HFF-Myc (cell line): ENCODE results near the gene FOXJ3.

Experiments used
- DNase-seq: peaks from one replicate; pipeline ENCODE4 v3.0.0-alpha.2; 2011; ENCODE audit warnings: low read depth; ENCODE audit errors: extremely low read depth
- H3K4me3 ChIP-seq: replicated peaks from 2 replicates; pipeline ENCODE4 v1.5.1; 2011; ENCODE audit warnings: low read depth, mild to moderate bottlenecking, control low read depth, low read length
- TF ChIP-seq, protein P1 (sequence below): IDR thresholded peaks from 2 replicates; pipeline ENCODE4 v1.5.1; 2012; ENCODE audit warnings: mild to moderate bottlenecking, low read depth, low read length, control low read depth; ENCODE audit errors: missing control alignments

FOXJ3 gene

DNA sequence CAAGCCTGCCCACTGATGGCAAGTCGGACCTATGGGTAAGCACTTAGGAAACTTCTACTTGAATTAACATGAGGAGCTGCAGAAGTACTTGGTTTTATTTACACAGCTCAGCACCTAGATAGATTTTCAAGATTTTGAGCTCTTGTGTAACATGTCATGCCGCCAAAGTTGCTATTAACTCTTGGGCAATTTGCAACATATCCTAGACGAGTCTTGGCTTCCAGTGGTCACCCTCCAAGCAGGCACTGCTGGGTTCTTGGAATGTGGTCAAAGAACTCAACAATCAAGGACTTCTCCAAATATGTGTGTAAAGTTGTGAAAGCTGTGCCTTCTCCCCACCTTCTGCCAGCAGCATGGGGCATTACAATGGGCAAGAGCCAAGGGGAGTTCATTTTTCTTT lies 199.6 kb downstream of the FOXJ3 start:
- DNase-seq = no peak
- TF ChIP-seq, protein P1, sequence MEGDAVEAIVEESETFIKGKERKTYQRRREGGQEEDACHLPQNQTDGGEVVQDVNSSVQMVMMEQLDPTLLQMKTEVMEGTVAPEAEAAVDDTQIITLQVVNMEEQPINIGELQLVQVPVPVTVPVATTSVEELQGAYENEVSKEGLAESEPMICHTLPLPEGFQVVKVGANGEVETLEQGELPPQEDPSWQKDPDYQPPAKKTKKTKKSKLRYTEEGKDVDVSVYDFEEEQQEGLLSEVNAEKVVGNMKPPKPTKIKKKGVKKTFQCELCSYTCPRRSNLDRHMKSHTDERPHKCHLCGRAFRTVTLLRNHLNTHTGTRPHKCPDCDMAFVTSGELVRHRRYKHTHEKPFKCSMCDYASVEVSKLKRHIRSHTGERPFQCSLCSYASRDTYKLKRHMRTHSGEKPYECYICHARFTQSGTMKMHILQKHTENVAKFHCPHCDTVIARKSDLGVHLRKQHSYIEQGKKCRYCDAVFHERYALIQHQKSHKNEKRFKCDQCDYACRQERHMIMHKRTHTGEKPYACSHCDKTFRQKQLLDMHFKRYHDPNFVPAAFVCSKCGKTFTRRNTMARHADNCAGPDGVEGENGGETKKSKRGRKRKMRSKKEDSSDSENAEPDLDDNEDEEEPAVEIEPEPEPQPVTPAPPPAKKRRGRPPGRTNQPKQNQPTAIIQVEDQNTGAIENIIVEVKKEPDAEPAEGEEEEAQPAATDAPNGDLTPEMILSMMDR = no peak
- H3K4me3 ChIP-seq = no peak overlapping the region

DNA sequence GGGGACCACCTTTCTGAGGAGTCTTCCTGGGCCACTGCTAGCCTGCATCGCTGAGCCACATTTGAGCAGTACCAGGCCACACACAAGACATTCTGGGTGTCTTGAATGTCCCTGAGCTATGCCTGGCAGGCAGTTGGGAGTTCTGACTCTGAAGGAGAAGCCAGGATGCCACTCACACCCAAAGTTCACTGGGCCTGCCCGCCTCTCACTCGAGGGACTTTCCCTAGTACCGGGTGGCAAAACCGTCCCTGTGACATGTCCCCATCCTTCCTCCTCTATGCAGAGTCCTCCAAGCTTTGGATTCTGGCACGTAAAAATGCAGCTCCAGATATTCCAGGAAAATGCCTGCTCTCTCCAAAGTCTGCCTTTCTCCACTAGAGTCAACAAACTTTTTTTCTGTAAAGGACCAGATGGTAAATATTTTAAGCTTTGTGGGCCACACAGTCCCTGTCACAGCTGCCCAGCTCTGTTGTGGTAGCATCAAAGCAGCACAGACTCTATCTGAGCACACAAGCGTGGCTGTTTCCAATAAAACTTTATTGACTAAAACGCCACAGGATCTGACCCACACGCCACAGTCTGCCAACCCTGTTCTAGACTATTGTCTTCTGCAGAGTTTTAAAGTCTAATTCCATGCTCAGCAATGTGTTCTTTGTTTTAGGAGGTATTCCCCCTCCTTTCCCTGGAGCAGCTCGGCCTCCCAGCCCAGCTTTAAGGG lies 201.1 kb downstream of the FOXJ3 start:
- H3K4me3 ChIP-seq = no peak overlapping the region
- DNase-seq = no peak
- TF ChIP-seq, protein P1 = no peak

DNA sequence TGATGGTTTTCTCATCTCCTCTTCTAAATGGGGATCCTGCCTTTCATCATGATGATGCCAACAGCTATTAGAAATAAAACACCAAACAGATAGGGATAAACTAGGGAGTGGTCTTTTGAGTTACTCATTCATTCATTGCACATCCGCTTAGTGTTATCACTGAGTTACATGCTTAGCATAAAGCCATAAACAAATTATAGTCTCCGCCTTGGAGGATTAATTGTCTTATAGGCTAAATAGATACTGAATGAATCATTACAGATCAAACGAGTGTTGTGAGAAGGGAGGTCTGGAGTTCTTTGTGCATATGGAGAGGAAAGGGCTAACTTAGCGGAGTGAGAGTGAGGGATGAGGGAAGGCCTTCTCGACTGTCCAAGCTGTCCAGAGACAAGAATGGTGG lies 201.6 kb downstream of the FOXJ3 start:
- TF ChIP-seq, protein P1 = no peak
- H3K4me3 ChIP-seq = no peak overlapping the region
- no peak for DNase-seq

DNA sequence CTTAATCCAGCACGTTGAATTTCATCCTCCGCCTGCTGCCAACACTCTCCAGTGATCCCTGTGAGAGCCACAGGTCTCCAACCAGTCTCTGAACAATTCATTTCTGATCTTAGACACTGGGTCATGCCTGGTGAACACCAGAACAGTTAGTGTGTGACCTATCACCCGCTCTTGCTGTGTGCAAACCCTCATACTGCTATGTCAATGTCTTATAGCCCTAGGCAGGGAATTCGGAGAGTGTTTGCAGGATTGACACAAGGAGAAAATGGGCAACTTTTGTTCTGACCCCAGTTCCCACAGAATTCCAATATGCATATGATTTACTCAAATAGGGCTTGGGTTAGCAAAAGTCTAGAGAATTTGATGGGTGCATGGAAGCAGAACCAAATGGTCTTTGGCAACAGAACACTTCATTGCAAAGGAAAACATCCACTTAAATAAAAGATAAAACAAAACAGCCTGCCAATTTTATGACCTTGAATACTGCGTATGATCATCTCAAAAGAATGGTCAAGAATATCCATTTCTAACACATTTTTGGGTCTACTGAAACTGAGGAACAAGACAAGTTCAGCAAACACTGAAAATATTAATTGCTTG lies 204.9 kb downstream of the FOXJ3 start:
- H3K4me3 ChIP-seq = no peak overlapping the region
- DNase-seq = no peak
- TF ChIP-seq, protein P1 = no peak

DNA sequence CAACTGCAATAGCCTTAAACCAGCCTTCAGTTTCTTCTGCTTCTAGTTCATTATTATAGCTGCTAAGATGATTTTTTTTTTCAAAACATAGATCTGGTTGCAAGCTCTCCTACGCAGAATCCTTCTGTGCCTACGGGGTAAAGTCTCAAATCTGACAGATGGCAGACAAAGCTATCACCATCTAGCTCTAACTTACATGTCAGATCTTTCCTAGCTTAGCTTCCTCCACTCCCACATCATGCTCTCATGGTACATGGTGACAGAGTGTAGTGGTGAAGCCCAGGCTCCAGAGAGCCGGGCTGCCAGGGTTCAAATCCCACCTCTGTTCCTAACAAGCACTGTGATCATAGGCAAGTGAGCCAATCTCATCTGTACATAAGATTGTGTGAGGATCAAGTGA lies 206.1 kb downstream of the FOXJ3 start:
- DNase-seq = no peak
- TF ChIP-seq, protein P1 = no peak
- H3K4me3 ChIP-seq = no peak overlapping the region

DNA sequence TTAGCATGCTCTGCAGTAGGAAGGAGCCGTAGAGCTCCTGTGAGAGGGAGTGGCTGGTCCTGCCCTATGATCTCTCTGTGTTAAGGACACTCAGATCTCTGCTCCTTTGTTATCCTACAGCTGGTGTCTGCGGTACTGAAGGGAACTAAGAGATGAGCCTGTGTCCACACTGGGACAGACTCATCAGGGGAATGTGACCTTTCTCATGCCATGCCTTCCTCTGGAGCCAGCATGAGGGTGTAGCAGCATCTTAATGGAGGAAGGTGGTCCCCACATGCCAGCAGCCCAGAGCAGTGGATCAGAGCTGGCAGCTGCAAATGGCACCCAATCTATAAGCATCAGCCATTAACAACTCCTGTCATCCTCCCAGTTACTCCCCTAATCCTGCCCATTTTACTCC lies 206.5 kb downstream of the FOXJ3 start:
- H3K4me3 ChIP-seq = no peak overlapping the region
- TF ChIP-seq, protein P1 = no peak
- no peak for DNase-seq
